Keratinocyte (primary cell): Measurements from ENCODE around the gene DNAJC7.

Source experiments
- CTCF ChIP-seq, 3 experiments: IDR thresholded peaks in 1 of 3; conservative IDR thresholded peaks in 1 of 3; optimal IDR thresholded peaks in 1 of 3; 2 replicates in 2 of 3; 3 replicates in 1 of 3; pipeline versions ENCODE3 to v1.5.1; 2011; ENCODE audit warnings: low read length in 3 of 3, mild to moderate bottlenecking in 3 of 3, moderate library complexity in 2 of 3, control low read depth in 1 of 3, inconsistent platforms in 1 of 3; ENCODE audit not compliant: insufficient read depth in 2 of 3; ENCODE audit errors: extremely low read depth in 1 of 3
- EZH2 ChIP-seq: IDR thresholded peaks from one replicate; pipeline ENCODE4 v1.6.1; 2012; ENCODE audit warnings: inconsistent platforms, mild to moderate bottlenecking, low read length, moderate library complexity

- TF ChIP-seq EZH2 (no peak), CTCF (optimal IDR thresholded peaks at IDR 0.05 in 1 of 3, IDR thresholded peaks at IDR 0.05 in 1 of 3, conservative IDR thresholded peaks at IDR 0.05 in 1 of 3; ENCODE audit: extremely low read depth in 1 of 3, insufficient read depth in 2 of 3, low read length in 3 of 3) (no peak)
Observed at GRCh38 chr17:42039794-42040763, 22.8 kb upstream of the DNAJC7 start.
